Measurements from ENCODE around the gene GATA1. TPM values are rescaled to one million over a fixed set of nuclear protein-coding genes. Genes with fewer than 3 reads are reported as not detected.

Gene GATA1
- total RNA-seq, 1 donor from 2014 or later: not detected

- DNase-seq: no peak
These were observed 713 bp upstream of the GATA1 start for GRCh38 chrX:48785540-48786214.

- no peak for DNase-seq
These were observed 575 bp downstream of the GATA1 start for GRCh38 chrX:48786825-48787504.

- no peak for DNase-seq
These were observed 1.4 kb downstream of the GATA1 start for GRCh38 chrX:48787505-48788443.

GRCh38 chrX:48789366-48790220, 3.2 kb downstream of the GATA1 start:
- DNase-seq: no peak

- DNase-seq: no peak
These were observed 4.1 kb downstream of the GATA1 start for GRCh38 chrX:48790477-48790876.

- no peak for DNase-seq
These were observed 4.9 kb downstream of the GATA1 start for GRCh38 chrX:48791063-48791820.

GRCh38 chrX:48792219-48792618, 5.8 kb downstream of the GATA1 start:
- DNase-seq: no peak

- no peak for DNase-seq
These were observed 7.5 kb downstream of the GATA1 start for GRCh38 chrX:48793935-48794334.

- no peak for DNase-seq
These were observed 8.0 kb downstream of the GATA1 start for GRCh38 chrX:48794340-48794910.

GRCh38 chrX:48794911-48795515, 8.6 kb downstream of the GATA1 start:
- no peak for DNase-seq

GRCh38 chrX:48798318-48798717, 11.9 kb downstream of the GATA1 start:
- DNase-seq: no peak

- no peak for DNase-seq
These were observed 14.3 kb downstream of the GATA1 start for GRCh38 chrX:48800574-48801279.

GRCh38 chrX:48801280-48802088, 15.1 kb downstream of the GATA1 start, which contains the start of gene HDAC6:
TSS of gene HDAC6 (plus strand) at chrX:48802067. CDS start at chrX:48802693, 626 bp downstream.
- peak; percentile 98 for DNase-seq

GRCh38 chrX:48802089-48802904, 15.9 kb downstream of the GATA1 start:
- DNase-seq: peak; percentile 84

GRCh38 chrX:48802905-48803200, 16.5 kb downstream of the GATA1 start:
- no peak for DNase-seq

GRCh38 chrX:48806081-48806480, 19.7 kb downstream of the GATA1 start:
- no peak for DNase-seq

GRCh38 chrX:48813644-48814043, 27.3 kb downstream of the GATA1 start:
- DNase-seq: no peak

- no peak for DNase-seq
These were observed 28.3 kb downstream of the GATA1 start for GRCh38 chrX:48814722-48815121.

Measured in dermis blood vessel endothelial cell (primary cell).